H1 (cell line): ENCODE data around the gene DSE.

Source experiments
- BACH1 ChIP-seq: IDR thresholded peaks from 2 replicates; pipeline ENCODE4 v1.6.1; 2012; ENCODE audit warnings: low read length, improper control_type of control experiment
- CTCF ChIP-seq, 3 experiments: IDR thresholded peaks; 1 replicate in 2 of 3; 2 replicates in 1 of 3; pipeline versions ENCODE4 v1.5.1 to v1.6.1; 2011; ENCODE audit warnings: low read length in 3 of 3, mild to moderate bottlenecking in 3 of 3, inconsistent platforms in 2 of 3, low read depth in 1 of 3, moderate library complexity in 1 of 3; ENCODE audit not compliant: insufficient read depth in 1 of 3; ENCODE audit errors: control extremely low read depth in 1 of 3
- JUND ChIP-seq: IDR thresholded peaks from 2 replicates; pipeline ENCODE4 v1.6.1; 2011; ENCODE audit warnings: mild to moderate bottlenecking, improper control_type of control experiment, low read length
- RAD21 ChIP-seq, 2 experiments: IDR thresholded peaks in 1 of 2; conservative IDR thresholded peaks in 1 of 2; 2 replicates each; pipeline ENCODE4 v1.6.1; 2011; ENCODE audit warnings: low read depth in 2 of 2, low read length in 2 of 2, improper control_type of control experiment in 1 of 2, inconsistent platforms in 1 of 2, mild to moderate bottlenecking in 1 of 2, moderate library complexity in 1 of 2
- YY1 ChIP-seq: IDR thresholded peaks from 2 replicates; pipeline ENCODE4 v1.6.1; 2011; ENCODE audit warnings: low read depth, mild to moderate bottlenecking, low read length

- TF ChIP-seq BACH1 (no peak), CTCF (IDR thresholded peaks at IDR 0.05; ENCODE audit: control extremely low read depth in 1 of 3, insufficient read depth in 1 of 3, low read depth in 1 of 3, low read length in 3 of 3) (no peak), YY1 (no peak), RAD21 (IDR thresholded peaks at IDR 0.05 in 1 of 2, conservative IDR thresholded peaks at IDR 0.05 in 1 of 2; ENCODE audit: low read depth in 2 of 2, low read length in 2 of 2) (no peak), JUND (no peak)
These were observed 32.5 kb downstream of the DSE start for GRCh38 chr6:116403205-116403604.
